GM18873 (cell line): ENCODE data around the gene CHMP5.

Experiments
- ATAC-seq: cut with Tn5 transposase; IDR thresholded peaks from one replicate; pipeline ENCODE4 v1.9.1; 2021; ENCODE audit warnings: mild to moderate bottlenecking, moderate library complexity, moderate number of reproducible peaks; ENCODE audit not compliant: unreplicated experiment, low FRiP score

CHMP5 gene

DNA sequence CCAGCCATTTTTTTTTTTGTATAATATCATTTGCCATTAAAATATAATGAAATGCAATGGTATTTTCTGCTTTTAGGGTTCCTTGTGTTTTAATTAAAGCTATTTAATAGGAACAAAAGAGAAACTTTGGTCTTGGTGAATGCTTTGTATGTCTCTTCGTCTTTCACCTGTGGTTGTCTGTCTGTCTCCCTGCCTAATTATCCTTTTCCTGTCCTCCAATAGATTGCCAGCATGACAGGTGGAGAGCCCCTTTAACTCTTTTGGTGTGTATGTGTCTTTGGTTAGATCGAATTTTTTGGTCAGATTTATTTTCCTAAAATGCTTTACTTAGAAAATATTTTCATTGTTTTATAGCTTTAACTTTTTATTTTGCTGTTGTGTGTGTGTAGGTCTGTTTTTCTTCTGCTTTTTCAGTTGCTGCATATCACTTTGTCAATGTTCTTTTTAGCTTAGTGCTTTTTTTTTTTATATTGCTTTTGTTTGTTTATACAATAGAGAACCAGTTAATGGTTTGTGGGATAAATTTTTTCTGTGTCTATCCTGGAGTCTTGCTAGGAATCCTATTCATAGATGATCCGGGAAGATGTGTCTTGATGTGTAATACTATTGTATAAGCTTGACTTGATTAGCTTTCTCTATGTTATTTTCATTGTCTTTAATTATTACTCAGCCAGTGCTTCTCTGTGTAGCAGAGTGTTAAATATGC is 8.6 kb downstream of the CHMP5 start:
- no peak for ATAC-seq

DNA sequence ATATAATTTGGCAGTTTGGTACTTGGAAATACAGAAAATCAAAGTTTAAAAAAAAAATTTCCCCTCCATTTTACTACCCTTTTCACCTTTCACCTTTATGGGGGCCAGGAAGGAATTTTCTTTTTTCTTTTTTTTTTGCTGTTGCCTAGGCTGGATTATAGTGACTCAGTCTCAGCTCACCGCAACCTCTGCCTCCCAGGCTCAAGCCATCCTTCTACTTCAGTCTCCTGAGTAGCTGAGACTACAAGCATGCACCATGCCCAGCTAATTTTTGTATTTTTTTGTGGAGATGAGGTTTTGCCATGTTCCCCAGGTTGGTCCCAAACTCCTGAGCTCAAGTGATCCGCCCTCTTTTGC is 9.1 kb downstream of the CHMP5 start:
- no peak for ATAC-seq

DNA sequence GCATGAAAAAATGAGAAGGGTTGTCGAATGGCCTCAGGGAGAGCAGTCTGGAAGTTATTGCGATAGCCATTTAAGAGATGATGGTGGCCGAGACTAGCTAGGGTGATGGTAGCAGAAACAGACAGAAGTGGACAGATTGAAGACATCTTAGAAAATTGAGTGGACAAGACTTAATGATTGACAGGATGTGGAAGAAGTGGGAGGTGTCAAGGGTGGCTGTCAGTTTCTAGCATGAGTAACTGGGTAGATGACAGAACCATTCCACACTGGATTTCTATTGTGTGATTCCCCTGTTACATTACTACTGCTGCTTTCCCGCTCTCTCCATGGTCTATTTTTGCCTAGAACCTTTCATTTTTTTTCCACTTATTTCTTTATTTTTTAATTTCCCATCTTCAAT is 12.6 kb downstream of the CHMP5 start:
- no peak for ATAC-seq

DNA sequence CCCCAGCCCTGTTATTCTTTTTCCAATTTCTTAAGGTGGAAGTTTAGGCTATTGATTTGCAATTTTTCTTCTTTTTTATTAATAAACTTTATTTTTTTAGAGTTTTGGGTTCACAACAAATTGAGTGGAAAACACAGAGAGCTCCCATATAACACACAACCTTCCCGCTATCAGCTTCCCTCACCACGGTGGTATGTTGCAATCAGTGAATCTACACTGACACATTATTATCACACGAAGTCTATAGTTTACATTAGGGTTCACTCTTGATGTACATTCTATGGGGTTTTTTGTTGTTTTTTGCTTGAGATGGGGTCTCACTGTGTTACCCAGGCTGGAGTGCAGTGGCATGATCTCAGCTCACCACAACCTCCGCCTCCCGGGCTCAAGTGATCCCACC is 20.7 kb downstream of the CHMP5 start:
- no peak for ATAC-seq

DNA sequence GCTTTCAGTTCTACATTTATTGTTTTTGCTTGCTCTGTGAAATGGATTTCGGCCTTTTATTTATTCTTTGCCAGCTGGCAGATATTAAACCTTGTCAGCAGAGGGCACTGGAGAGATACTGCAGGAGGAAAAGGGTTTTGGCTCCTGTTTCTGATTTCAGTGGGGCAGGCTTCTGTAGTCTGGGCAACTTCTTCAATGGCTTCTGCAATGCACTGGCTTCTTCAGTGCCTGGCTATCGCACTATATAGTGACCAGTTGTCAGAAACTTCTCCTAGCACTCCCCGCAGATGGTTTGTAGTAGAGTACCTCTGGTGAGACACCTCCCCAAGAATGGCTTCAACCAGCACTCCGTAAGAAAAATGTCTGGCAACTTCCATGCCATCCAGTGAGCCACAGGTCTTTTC is 22.2 kb downstream of the CHMP5 start:
- ATAC-seq: no peak

DNA sequence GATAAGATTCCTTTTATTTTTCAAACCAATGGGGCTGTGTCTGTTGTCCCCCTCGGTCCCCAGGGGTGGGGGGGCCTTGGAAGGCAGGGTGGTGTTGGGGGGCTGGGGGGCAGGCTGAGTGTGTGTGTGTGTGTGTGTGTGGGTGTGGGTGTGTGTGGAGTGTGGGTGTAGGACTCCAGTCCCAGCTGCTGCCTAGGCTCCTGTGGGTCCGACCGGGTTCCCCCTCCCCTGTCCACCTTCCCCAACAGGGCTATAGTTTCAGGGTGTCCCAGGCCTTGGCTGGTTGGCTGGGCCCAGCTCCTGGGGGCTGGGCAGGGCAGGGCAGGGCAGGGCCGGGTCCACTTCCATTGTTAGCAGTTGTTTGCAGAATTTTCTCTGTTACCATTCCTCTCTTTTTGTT is 23.4 kb downstream of the CHMP5 start:
- ATAC-seq: no peak

DNA sequence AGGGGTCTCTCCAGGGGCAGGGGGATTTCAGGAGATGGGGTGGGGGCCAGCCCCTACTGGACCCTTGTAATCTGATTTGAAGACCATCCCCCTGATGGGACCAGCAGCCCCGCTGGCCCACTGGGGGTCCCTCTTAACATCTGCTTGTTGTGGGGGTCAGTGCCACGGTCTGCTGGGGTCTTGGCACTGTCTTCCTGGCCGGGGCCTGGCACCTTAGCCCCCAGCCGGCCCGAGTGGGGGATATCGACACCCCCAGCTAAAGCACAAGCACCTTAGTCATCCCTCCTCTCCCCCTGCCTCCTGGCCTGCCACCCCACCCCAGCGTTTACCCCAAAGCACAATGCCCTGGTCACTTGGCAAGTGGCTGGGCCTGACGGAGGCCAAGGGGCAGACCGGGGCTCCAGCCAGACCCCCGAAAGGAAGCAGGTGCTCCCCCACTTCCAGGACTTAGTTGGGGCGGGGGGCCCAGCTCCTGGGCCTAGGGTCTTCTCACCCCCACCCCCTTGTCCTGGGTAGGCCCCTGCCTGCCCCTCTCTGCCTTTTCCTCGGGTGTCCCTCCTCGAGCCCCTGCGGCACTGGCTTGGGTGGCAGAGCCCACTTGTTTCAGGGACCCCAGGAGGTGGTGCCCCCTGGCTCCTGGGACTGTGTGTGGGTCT is 24.1 kb downstream of the CHMP5 start:
- no peak for ATAC-seq

DNA sequence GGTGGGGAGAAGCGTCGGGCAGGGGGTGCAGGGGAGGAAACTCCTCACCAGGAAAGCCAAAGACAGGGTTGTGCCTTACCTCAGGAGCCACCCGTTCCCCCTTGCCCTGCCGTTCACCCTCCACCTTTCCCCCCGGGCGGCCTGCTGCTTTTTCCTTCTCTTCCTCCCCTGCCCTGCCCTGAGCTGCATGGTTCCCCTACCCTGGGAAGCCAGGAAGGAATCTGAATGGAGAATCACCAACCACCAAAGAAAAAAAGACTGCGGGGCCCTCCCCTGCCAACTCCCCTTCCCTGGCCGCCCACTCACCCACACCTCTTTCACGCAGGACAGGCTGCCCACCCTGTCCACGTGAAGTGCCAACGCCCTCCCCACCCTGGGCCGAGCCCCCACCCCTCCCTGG is 24.6 kb downstream of the CHMP5 start:
- no peak for ATAC-seq

DNA sequence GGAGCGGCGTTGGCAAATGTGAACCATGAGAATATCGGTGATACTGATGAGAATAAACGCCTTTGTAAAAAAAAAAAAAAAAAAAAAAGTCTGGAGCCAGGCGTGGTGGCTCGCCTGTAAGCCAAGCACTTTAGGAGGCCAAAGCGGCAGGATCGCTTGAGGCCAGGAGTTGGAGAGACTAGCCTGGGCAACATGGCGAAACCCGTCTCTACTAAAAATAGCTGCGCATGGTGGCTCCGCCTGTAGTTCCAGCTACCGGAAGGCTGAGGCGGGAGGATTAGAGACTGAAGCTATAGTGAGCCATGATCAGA is 25.0 kb downstream of the CHMP5 start:
- ATAC-seq: no peak

DNA sequence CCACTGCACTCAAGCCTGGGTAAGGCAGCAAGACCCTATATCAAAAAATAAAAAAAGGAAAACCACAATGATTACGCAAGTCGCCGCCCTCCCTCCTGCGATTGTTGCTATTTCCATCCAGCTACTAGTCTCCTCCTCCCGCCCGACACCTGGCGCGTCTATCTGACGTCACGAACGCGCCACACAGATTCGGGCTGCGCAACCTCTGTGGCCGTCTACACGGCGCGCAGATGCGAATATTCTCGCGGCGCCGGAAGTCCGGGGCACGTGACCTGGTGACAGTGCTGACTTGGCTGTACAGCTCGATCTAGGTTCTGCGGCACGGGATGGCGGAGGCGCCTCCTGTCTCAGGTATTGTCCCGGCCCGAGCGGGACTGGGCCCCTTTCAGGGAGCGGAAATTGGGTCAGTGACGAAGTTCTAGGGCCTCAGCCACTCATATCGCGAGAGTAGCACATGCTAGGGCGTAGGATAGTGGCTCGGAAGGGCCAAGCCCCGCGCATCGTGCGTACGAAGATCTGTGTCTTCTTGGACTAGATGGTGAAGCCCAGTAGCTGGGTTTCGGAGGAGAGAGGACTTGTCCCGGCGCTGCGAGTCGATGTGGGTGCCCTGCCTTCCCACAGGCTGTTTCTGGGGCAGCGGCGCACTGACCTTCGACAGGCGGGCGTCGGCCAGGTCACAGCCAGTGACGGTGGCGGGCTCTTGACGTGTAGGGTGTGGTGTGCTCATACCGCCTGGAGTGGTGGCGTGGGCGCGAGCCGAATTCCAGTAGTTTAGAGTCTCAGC is 25.6 kb downstream of the CHMP5 start, which contains the start of gene NFX1:
Gene NFX1, plus strand, starts transcription at position 270 of the 784 bp plus-strand sequence. Its CDS starts 57 bp downstream, at position 327.
- peak; percentile 86 for ATAC-seq

DNA sequence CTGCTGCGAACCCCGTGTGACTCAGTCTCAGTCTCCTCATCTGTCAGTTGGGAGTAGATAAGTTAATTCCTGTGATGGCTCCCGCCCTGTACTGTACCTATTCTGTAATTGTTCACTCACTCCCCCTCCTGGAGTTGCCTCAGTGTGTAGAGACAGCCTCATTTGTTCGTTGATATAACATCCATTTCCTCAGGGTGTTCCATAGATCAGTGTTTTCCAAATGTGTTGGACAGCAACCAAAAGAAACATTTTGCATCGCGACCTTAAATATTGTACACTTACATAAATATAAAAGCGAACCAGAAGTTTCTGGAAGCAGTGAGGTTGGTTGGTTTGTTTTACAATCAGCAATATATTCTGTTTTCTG is 26.2 kb downstream of the CHMP5 start:
- peak; percentile 1 for ATAC-seq

DNA sequence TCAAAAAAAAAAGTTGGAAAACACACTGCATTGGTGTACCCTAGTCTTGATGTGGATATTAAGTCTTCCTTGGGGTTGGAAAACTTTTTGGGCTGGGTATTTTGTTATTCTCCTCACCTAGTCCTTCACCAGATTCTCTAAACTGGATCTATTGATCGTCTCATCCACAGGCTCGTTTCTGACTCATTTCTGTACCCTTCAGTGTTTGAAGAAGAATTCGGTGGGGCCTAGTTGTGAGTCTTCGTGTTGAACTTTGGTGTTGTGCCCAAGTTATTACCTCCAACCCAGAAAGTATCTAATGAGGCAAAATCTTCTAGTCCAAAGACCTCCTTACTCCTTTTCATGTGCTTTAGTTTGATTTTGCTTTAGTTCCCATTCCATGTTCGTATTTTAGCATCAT is 27.1 kb downstream of the CHMP5 start:
- ATAC-seq: no peak

DNA sequence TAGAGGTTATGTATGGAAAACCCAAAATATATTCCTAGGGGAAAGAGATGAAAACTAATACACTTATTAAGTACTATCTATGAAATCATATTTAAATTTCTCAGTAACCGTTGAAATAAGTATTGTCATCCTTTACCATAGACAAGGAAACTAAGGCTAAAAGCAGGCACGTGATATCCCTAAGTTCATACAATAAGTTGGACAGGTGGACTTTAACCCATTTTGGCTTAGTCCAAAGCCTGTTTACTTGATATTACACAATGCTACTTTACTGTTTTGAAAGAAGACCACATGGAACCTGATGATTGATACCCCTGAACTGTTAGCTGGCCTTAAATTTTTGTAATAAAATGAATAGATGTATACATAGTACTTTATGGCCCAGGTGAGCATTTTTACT is 28.9 kb downstream of the CHMP5 start:
- no peak for ATAC-seq

DNA sequence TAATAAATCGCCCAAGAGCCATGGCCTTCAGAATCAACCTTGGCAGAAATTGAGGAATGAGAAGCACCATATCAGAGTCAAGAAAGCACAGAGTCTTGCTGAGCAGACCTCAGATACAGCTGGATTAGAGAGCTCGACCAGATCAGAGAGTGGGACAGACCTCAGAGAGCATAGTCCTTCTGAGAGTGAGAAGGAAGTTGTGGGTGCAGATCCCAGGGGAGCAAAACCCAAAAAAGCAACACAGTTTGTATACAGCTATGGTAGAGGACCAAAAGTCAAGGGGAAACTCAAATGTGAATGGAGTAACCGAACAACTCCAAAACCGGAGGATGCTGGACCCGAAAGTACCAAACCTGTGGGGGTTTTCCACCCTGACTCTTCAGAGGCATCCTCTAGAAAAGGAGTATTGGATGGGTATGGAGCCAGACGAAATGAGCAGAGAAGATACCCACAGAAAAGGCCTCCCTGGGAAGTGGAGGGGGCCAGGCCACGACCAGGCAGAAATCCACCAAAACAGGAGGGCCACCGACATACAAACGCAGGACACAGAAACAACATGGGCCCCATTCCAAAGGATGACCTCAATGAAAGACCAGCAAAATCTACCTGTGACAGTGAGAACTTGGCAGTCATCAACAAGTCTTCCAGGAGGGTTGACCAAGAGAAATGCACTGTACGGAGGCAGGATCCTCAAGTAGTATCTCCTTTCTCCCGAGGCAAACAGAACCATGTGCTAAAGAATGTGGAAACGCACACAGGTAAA is 30.0 kb downstream of the CHMP5 start:
- no peak for ATAC-seq

DNA sequence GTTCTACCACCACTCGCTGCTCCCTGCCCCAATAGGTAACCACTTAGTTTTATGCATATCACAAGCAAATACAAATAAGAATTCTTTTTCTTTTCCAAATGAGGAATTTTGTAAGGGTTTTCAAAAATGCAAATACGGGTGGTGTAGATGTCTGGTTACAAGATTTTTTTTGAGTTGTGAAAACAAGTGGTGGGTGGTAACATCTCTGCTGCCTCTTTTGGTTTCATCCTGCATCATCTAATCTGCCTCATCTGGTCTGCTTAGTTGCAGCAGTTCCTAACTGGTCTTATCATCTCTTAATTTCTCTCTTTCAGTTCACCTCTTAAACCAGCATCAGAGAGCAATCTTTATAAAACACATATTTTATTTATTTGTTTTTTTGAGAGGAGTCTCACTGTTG is 30.7 kb downstream of the CHMP5 start:
- no peak for ATAC-seq

DNA sequence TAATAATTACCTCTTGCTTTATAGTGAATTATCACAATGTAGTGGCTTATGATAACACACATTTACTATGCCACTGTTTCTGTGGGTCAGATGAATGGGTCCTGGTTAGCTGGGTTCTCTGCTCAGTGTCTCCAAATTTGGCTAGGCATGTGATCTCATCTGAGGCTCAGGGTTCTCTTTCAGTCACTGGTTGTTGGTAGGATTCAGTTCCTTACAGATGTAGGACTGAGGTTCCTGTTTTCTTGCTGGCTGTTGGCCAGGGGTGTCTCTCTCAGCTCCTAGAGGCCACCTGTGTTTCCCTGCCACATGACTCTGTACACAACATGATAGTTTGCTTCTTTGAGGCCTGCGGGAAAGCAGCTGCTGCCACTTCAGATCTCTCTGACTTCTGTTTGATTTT is 32.6 kb downstream of the CHMP5 start:
- peak; percentile 89 for ATAC-seq

DNA sequence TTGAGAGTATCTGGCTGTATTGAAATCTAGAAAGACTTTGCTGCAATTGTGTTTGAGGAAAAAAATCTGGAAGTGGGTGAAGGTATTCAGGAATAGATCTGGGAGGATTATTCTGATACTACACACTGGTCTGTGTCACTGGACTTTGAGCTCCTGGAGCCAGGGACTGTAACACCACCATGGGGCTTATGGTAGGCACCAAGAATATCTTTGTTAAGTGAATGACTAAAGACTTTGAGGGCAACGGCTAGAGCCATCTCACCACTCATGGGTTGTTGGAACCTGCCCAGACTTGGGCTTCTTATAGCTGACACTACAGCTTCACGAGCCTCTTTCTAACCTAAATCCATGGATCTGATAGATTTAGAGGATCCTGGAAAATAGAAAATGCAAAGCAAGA is 35.7 kb downstream of the CHMP5 start:
- no peak for ATAC-seq

DNA sequence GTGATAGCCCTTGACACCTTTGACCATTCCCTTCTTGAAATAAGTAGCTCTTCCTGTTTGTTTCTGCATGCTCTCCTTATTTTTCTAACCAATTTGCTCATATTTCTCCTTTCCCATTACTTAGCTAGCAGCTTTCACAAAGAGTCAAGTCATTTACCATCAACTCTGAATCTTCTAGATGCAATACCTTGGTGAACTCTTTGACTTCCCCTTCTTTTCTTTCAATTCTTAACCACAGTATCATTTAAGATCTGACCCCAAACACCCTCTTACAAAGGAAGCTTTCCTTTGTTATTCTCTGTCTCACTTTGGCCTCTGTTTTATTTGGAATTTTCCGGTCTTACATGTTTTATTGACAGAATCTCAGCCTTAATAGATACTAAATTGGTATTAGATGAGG is 39.5 kb downstream of the CHMP5 start:
- ATAC-seq: no peak

DNA sequence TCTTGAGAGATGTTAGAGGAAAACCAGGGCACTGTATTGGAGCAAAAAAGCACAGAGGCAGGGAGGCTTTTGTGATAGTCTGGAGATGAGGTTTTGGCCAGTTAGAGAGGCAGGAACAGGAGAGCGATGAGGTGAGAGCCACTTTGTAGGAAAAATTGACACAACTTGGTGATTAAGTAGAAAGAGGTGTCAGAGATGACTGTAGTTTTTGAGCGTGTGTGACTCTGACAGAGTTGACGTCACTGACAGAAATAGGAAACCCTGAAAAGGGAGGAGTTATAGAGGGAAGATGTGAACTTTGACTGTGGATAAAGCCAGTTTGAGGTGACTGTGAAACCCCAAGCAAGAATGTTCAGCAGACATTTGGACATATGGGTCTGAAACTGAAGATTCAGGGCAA is 41.2 kb downstream of the CHMP5 start:
- ATAC-seq: no peak

DNA sequence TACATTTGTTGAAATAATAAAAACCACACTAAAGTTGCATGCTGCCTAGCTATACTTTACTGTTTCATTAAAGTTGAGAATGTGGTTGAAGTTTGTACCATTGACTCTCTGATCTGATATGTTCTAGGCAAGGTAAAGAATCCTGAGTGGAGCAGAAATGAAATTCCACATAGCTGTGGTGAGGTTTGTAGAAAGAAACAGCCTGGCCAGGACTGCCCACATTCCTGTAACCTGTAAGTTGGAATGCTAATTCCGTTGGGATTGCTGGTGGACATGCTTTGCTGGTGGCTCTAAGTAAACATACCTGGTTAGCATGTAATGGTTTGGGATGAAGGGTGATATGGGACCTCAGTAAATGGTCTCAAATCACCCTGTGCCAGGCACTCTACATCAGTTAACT is 42.2 kb downstream of the CHMP5 start:
- no peak for ATAC-seq

DNA sequence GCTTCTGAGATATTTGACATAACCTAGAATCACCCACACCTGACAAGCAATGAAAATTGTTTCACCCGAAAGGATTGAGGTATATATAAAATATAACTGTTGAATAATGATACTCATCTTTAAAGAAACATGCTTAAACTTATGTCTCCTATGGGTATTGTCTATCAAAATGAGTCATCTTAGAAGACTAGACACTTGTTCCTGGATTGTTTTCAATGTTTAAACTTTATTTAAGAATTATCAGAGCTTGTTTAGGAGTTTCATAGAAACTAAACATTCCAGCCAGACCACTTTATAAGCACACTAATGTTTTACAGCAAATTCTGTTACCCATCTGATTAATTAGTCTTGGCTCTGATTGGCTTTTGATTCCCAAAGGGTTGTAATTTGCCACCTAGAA is 45.1 kb downstream of the CHMP5 start:
- ATAC-seq: no peak
